GM12873 (cell line): ENCODE results near the gene ZDHHC20.

Experiments
- CTCF ChIP-seq: IDR thresholded peaks from 2 replicates; pipeline ENCODE4 v1.5.1; 2012; ENCODE audit warnings: low read depth, mild to moderate bottlenecking, moderate library complexity, low read length, control low read depth; ENCODE audit not compliant: insufficient read depth; ENCODE audit errors: missing control alignments

ZDHHC20 gene

GRCh38 chr13:21478881-21479808 lies 20.0 kb upstream of the ZDHHC20 start:
- TF ChIP-seq CTCF: peak; percentile 54

DNA sequence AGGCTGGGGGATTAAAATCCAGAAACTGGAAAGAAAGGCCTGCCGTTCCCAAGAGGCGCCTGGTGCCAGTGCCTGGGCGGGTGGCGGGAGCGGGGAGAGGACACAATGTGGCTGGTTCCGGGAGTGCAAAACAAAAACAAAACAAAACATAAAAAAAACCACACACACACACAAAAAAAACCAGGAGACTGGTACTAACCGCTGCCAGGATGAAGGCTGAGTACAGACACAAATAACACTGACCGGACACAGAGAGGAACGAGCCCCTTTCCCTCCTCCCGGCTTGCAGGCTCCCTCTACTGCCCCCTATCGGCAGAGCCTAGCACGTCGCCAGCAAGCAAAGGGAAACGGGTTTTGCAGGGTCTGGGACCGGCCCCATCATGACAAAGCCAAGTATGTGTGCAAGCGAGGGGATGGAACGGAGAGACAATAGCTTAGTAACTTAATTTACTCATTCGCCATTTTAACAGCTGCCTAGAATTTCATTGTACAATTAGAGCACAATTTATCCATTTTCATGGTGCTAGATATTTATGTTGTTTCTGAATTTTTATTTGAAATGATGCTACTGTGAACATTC lies 17.9 kb upstream of the ZDHHC20 start:
- peak; percentile 98 for TF ChIP-seq CTCF

GRCh38 chr13:21475115-21475514 lies 16.0 kb upstream of the ZDHHC20 start:
- no peak for TF ChIP-seq CTCF

GRCh38 chr13:21470785-21471184 lies 11.7 kb upstream of the ZDHHC20 start:
- TF ChIP-seq CTCF: no peak

- no peak for TF ChIP-seq CTCF
Observed at GRCh38 chr13:21466527-21466926, 7.4 kb upstream of the ZDHHC20 start.

GRCh38 chr13:21465710-21466160 lies 6.6 kb upstream of the ZDHHC20 start:
- no peak for TF ChIP-seq CTCF

DNA sequence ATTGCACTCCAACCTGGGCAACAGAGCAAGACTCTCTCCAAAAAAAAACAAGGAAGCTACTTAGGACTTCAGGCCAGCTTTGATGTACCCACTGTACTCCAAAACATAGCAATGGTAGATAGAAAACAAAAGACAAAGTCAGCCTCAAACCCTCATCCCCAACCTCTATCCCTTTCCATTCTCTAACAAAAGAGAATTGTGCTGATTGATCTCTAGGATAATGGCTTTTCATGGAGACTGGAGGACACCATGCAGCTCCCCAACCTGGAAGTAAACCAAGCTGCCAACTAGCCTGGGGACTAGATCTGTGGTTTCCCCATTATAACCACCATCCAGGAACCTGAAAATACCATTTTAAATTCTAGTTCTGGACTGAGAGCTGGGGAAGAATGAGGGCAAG lies 4.3 kb upstream of the ZDHHC20 start:
- no peak for TF ChIP-seq CTCF
